C1 segment of cervical spinal cord (tissue), 14 donors: ENCODE results near the gene TLR10.
A peak's percentile ranks its signal among the peaks of the same experiment; 100 is the strongest.
"Not testable (repeated sequence)": the region's sequence is repeated elsewhere in the genome, so short reads cannot be mapped to it uniquely, and the experiment has no call there.

Experiments used
- DNase-seq, 14 donors: peaks; one replicate each; lab custom pipeline; 2025; lab: John Stamatoyannopoulos, UW

The TLR10 gene

GRCh38 chr4:38782452-38783108 is at the start of gene TLR10:
TLR10 (minus strand) TSS chr4:38782990; CDS start chr4:38775590, 7,400 bp downstream.
- DNase-seq = peak in 4 of 14 donors; percentile 8 to 18 (median 15)

- no peak for DNase-seq
Measured at GRCh38 chr4:38832206-38832605, 49.4 kb upstream of the TLR10 start.

- no peak for DNase-seq
Measured at GRCh38 chr4:38831653-38832052, 48.9 kb upstream of the TLR10 start.

- DNase-seq = no peak
Measured at GRCh38 chr4:38829237-38829636, 46.4 kb upstream of the TLR10 start.

- DNase-seq = no peak
Measured at GRCh38 chr4:38823766-38824165, 41.0 kb upstream of the TLR10 start.

GRCh38 chr4:38822748-38823303 is 40.0 kb upstream of the TLR10 start:
- DNase-seq = no peak

- no peak for DNase-seq
Measured at GRCh38 chr4:38821739-38822138, 38.9 kb upstream of the TLR10 start.

- DNase-seq = no peak
Measured at GRCh38 chr4:38820329-38821061, 37.7 kb upstream of the TLR10 start.

GRCh38 chr4:38819569-38819968 is 36.8 kb upstream of the TLR10 start:
- DNase-seq = no peak

- no peak for DNase-seq
Measured at GRCh38 chr4:38818441-38818976, 35.7 kb upstream of the TLR10 start.

- no peak for DNase-seq
Measured at GRCh38 chr4:38815885-38816782, 33.3 kb upstream of the TLR10 start.

- DNase-seq = no peak
Measured at GRCh38 chr4:38814386-38814785, 31.6 kb upstream of the TLR10 start.

- no peak for DNase-seq
Measured at GRCh38 chr4:38811297-38811696, 28.5 kb upstream of the TLR10 start.

- DNase-seq = not testable (repeated sequence)
Measured at GRCh38 chr4:38807462-38807861, 24.7 kb upstream of the TLR10 start.

GRCh38 chr4:38806251-38806650 is 23.5 kb upstream of the TLR10 start:
- DNase-seq = not testable (repeated sequence)

- peak in 7 of 14 donors; percentile 3 to 31 (median 15) for DNase-seq
Measured at GRCh38 chr4:38805530-38806145, 22.8 kb upstream of the TLR10 start.

GRCh38 chr4:38804654-38805295 is 22.0 kb upstream of the TLR10 start, which contains the start of gene TLR1:
TLR1 (minus strand) TSS chr4:38804791; CDS start chr4:38798831, 5,960 bp downstream.
- no peak for DNase-seq

GRCh38 chr4:38803833-38804653 is 21.3 kb upstream of the TLR10 start:
- DNase-seq = peak in 3 of 14 donors; percentile 2 to 17 (median 3)

- DNase-seq = no peak
Measured at GRCh38 chr4:38802561-38803355, 20.0 kb upstream of the TLR10 start.
